ENCODE data around the gene FAT1. TPM values are rescaled to one million over a fixed set of nuclear protein-coding genes. Genes with fewer than 3 reads are reported as not detected.

Gene FAT1
- total RNA-seq, 1 donor from 2014 or later: 84.3 TPM

- H3K27me3 ChIP-seq: peaks cover 41% of the 10 kb centered on the region
- intact Hi-C loops (cut with DNase I): no loop called here
- H3K9me3 ChIP-seq: no peaks in the 10 kb centered on the region
- H3K27ac ChIP-seq: no peak overlapping the region
- H3K4me3 ChIP-seq: no peak overlapping the region
- DNase-seq (no peak), ATAC-seq (no peak)
- no peaks in the 10 kb centered on the region for H3K36me3 ChIP-seq
- TF ChIP-seq CTCF (IDR thresholded peaks at IDR 0.05): no peak
- no peaks in the 10 kb centered on the region for H3K4me1 ChIP-seq
Measured at GRCh38 chr4:186557061-186557460, 166.6 kb downstream of the FAT1 start.

GRCh38 chr4:186554914-186555827 lies 168.5 kb downstream of the FAT1 start, which contains the start of gene MTNR1A:
TSS of gene MTNR1A (minus strand) at chr4:186555567. CDS start at chr4:186555365, 202 bp downstream.
- no peak for TF ChIP-seq CTCF (IDR thresholded peaks at IDR 0.05)
- Histone ChIP-seq H3K4me1 (no peaks in the 10 kb centered on the region), H3K9me3 (no peaks in the 10 kb centered on the region), H3K4me3 (peak within 1 kb of the TSS; percentile 14), H3K27me3 (peaks cover 42% of the 10 kb centered on the region), H3K27ac (no peak within 1 kb of the TSS), H3K36me3 (no peaks in the 10 kb centered on the region)
- ATAC-seq: peak; percentile 53
- intact Hi-C loops (cut with DNase I): no loop called here
- DNase-seq: no peak

- intact Hi-C loops (cut with DNase I): no loop called here
- Histone ChIP-seq H3K4me1 (no peaks in the 10 kb centered on the region), H3K27me3 (peaks cover 42% of the 10 kb centered on the region), H3K27ac (no peak overlapping the region), H3K36me3 (no peaks in the 10 kb centered on the region), H3K9me3 (no peaks in the 10 kb centered on the region), H3K4me3 (peak overlapping the region; percentile 14)
- no peak for TF ChIP-seq CTCF (IDR thresholded peaks at IDR 0.05)
- ATAC-seq: peak; percentile 56
- DNase-seq: no peak
Measured at GRCh38 chr4:186554539-186554913, 169.1 kb downstream of the FAT1 start.

GRCh38 chr4:186553717-186554116 lies 169.9 kb downstream of the FAT1 start:
- no peak overlapping the region for H3K4me3 ChIP-seq
- ATAC-seq (no peak), DNase-seq (no peak)
- intact Hi-C loops (cut with DNase I): no loop called here
- no peaks in the 10 kb centered on the region for H3K36me3 ChIP-seq
- TF ChIP-seq CTCF (IDR thresholded peaks at IDR 0.05): no peak
- no peaks in the 10 kb centered on the region for H3K4me1 ChIP-seq
- H3K27ac ChIP-seq: no peak overlapping the region
- H3K9me3 ChIP-seq: no peaks in the 10 kb centered on the region
- peaks cover 45% of the 10 kb centered on the region for H3K27me3 ChIP-seq

GRCh38 chr4:186551849-186552248 lies 171.8 kb downstream of the FAT1 start:
- Histone ChIP-seq H3K9me3 (no peaks in the 10 kb centered on the region), H3K27ac (no peak overlapping the region), H3K4me1 (no peaks in the 10 kb centered on the region), H3K27me3 (peaks cover 49% of the 10 kb centered on the region), H3K36me3 (no peaks in the 10 kb centered on the region), H3K4me3 (no peak overlapping the region)
- DNase-seq (no peak), ATAC-seq (no peak)
- intact Hi-C loops (cut with DNase I): no loop called here
- TF ChIP-seq CTCF (IDR thresholded peaks at IDR 0.05): no peak

All from upper lobe of right lung (tissue), 1 donor.